LNCAP (cell line): Measurements from ENCODE around the gene FREM1.

Source experiments
- CTCF ChIP-seq: fragments of 450-650 bp; IDR thresholded peaks from 2 replicates; pipeline ENCODE4 v1.5.1; 2017; ENCODE audit warnings: mild to moderate bottlenecking

The FREM1 gene

GRCh38 chr9:14752871-14753270 is 157.4 kb downstream of the FREM1 start:
- no peak for TF ChIP-seq CTCF

- no peak for TF ChIP-seq CTCF
These were observed 158.0 kb downstream of the FREM1 start for GRCh38 chr9:14752271-14752670.

- TF ChIP-seq CTCF = no peak
These were observed 159.4 kb downstream of the FREM1 start for GRCh38 chr9:14750821-14751220.

GRCh38 chr9:14749741-14750211 is 160.5 kb downstream of the FREM1 start:
- TF ChIP-seq CTCF = no peak

GRCh38 chr9:14748373-14748772 is 161.9 kb downstream of the FREM1 start:
- no peak for TF ChIP-seq CTCF

- TF ChIP-seq CTCF = no peak
These were observed 163.1 kb downstream of the FREM1 start for GRCh38 chr9:14747111-14747510.

- no peak for TF ChIP-seq CTCF
These were observed 163.6 kb downstream of the FREM1 start for GRCh38 chr9:14746626-14747025.

GRCh38 chr9:14744768-14745167 is 165.5 kb downstream of the FREM1 start:
- no peak for TF ChIP-seq CTCF
